ENCODE results near the gene CCL27.

The CCL27 gene

DNA sequence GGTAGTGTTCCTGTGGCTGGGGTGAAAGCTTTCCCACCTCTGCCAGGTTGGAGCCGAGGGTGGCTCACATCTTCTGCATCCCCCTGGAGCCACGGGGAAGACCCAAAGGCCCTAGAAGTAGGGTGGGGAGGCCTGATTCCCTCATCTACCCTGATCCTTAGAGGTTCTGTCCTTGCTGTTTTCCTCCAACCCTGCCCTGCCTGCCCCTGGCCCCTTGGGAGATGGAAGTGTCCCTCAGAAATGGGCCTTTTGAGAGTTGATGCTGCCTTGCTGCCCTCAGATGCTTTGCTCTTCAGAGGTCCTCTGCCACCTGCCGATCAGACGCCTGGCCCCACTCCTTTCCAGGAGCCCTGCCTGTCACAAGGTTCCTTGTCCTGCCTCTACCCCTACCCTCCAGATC, 22.4 kb upstream of the CCL27 start:
- DNase-seq (ENCODE audit: low read depth, low spot score) = no peak

- DNase-seq (ENCODE audit: low read depth, low spot score) = no peak
Observed at GRCh38 chr9:34684145-34684544, 21.7 kb upstream of the CCL27 start.

DNA sequence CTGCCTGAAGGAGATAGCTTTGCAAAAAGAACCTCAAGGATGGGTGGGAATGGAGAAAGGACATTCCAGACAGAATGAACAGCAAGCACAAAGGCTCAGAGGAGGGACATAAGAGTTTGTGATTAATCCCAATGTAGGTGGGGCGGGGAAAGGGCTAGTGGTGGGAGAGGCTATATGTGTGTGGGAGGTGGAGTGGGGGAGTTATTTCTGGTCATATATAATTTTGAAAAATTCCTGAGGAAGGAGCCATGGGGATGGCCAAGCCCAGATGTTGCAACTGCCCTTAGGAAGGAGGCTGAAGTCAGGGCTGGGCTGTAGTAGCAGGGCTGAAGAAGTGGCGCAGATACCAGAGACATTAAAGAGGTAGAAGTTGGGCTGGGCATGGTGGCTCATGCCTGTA, 13.4 kb upstream of the CCL27 start:
- no peak for DNase-seq (ENCODE audit: low read depth, low spot score)

- peak; percentile 64 for DNase-seq (ENCODE audit: low read depth, low spot score)
Observed at GRCh38 chr9:34675048-34675714, 12.7 kb upstream of the CCL27 start.

GRCh38 chr9:34674440-34674839, 12.0 kb upstream of the CCL27 start:
- DNase-seq (ENCODE audit: low read depth, low spot score) = no peak

DNA sequence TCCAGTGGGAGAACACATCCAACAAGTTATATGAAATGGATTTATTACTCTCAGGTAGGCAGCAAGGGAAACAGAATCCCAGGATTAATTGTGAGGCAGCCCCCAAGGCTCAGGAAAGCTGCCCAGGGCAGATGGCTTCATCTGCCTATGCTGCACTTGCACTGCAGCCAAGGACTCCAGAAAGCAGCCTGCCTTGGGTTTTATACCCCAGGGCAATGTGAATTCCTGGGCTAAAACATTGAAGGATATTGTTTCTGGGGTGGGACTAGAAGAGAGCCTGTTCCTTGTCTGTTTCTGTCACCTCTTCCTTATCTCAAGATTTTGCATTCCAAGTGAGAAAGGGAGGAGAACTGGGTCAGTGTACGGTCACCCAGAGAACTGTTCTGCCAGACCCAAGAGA, 8.8 kb upstream of the CCL27 start:
- DNase-seq (ENCODE audit: low read depth, low spot score) = no peak

- no peak for DNase-seq (ENCODE audit: low read depth, low spot score)
Observed at GRCh38 chr9:34669809-34670562, 7.5 kb upstream of the CCL27 start.

DNA sequence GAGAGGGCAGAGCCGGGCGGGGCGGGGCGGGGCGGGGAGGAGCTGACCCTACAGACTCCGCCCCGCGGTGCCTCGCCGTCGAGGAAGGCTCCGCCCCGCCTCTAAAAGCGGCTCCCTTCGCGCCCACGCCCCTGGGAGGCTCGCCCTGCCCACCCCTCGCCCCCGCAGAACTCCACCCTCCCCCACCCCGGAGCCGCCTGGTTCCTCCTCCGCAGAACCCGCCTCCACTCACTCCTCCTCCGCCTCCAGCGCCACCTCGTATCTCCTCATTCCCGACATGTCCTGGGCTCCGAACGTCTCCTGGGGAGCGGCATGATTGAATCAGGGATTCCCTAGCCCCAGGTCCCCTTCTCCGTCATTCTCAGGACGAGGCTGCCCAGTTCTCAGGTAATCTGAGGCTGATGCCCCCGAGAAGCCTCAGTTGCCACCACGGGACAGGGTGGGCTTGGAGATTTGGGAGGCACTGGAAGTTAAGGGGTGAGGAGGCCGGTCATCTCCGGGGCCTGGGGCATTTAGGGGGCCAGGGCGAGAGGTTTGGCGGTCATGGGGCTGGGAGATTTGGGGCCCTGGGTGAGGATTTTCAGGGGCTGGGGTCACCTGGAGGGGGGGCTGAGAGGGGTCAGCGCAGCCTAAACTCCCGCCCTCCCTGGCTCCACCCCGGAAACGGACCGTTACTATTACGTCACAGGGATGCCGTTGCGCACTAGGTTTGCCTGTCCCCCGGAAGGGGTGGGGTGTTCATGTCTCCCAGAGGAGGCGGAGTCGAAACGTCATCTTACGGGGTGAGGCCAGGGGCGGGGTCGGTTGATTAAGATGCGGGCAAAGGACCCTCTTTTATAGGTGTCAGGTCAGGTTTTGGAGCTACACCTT, 3.2 kb upstream of the CCL27 start:
- peak; percentile 97 for DNase-seq (ENCODE audit: low read depth, low spot score)

- no peak for DNase-seq (ENCODE audit: low read depth, low spot score)
Observed at GRCh38 chr9:34665067-34665380, 2.6 kb upstream of the CCL27 start.

- DNase-seq (ENCODE audit: low read depth, low spot score) = peak; percentile 73
Observed at GRCh38 chr9:34664281-34665066, 2.0 kb upstream of the CCL27 start.

DNA sequence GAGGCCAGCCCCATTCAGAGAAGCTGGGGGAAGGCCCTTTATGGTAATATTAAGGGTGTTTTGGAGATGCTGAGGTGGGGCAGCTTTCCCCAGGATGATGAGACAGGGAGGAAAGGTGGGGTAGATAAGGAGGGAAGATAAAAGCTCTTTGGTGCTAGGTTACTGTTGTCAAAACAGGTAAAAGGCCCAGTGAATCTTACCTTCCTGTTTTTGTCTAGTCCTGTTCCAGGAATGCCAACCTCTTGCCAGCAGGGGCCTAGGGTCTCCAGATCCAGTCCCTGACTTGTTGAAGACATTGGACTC, 797 bp upstream of the CCL27 start:
- DNase-seq (ENCODE audit: low read depth, low spot score) = no peak

DNA sequence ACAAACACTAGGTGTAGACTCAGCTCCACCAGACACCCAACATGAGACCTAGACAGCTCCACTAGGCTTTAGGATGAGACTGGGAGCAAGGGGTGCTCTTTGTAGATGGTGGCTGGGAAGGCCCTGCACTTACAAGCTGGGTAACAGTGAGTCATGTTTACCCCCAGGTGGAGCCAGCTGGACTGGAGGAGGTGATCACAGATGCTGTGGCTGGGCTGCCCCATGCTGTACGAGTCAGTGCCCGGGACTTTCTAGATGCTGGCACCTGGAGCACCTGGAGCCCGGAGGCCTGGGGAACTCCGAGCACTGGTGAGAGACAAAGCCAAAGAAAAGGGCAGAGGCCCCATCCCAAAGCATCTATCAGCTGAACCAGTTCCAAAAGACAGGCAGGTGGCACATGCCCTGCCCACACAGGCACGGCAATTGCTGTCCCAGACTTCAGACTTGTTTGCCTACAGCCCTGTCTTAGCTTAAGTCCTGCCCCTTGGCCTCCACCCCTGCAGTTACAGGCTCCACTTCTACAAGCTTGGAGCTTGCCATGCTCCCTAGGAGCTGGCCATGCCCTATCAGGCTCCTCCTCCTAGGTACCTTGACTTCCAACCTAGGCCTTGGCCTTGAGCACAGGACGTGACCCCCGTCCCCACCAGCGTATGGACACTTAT, 2.7 kb downstream of the CCL27 start:
- DNase-seq (ENCODE audit: low read depth, low spot score) = peak; percentile 16

GRCh38 chr9:34658461-34658860, 4.0 kb downstream of the CCL27 start:
- DNase-seq (ENCODE audit: low read depth, low spot score) = no peak

- no peak for DNase-seq (ENCODE audit: low read depth, low spot score)
Observed at GRCh38 chr9:34656992-34657391, 5.5 kb downstream of the CCL27 start.

- DNase-seq (ENCODE audit: low read depth, low spot score) = no peak
Observed at GRCh38 chr9:34655394-34655793, 7.1 kb downstream of the CCL27 start.

DNA sequence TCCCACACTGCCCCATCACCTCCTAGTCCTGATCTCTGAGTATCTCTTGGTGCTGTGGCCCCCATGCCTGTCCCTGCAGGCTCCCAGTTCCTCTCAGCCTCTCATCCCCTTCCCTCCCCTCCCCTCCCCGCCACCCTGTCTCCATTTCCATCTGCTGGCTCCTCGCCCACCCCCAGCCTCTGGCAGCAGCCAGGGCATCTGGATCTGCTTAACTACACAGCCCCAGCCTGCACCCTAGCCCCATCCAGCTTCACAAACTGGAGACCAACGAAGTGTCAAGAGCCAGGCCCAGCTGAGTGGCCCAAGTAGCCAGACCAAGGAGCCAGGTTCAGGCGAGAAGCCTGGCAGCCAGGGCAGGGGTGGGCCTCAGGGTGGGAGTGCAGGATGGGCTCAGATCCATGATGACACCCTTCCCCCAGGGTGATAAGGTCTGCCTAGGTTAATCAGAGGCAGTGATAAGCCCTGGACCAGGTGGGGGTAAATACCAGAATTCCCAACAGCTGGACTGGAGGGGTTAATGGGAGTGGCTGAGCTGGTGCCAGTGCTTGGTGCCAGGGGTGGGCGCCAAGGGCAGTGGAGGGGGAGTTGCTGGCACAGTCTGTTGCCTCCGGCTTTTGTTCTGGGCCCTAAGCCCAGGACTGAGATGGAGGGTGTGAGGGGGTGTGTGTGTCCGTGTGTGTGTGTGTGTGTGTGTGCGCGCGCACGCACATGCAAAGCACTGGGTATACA, 8.0 kb downstream of the CCL27 start:
- DNase-seq (ENCODE audit: low read depth, low spot score) = peak; percentile 76

- DNase-seq (ENCODE audit: low read depth, low spot score) = peak; percentile 44
Observed at GRCh38 chr9:34653151-34654072, 9.0 kb downstream of the CCL27 start.

- DNase-seq (ENCODE audit: low read depth, low spot score) = no peak
Observed at GRCh38 chr9:34652602-34653000, 9.9 kb downstream of the CCL27 start.

GRCh38 chr9:34651876-34652601, 10.4 kb downstream of the CCL27 start, which contains the start of gene IL11RA:
TSS of gene IL11RA (plus strand) at chr9:34652185. CDS start at chr9:34655218, 3,033 bp downstream.
- peak; percentile 81 for DNase-seq (ENCODE audit: low read depth, low spot score)

Measured in astrocyte of the hippocampus (primary cell).